GM21526 (cell line): ENCODE data around the gene KAT2B.

Source experiments
- ATAC-seq: cut with Tn5 transposase; IDR thresholded peaks from one replicate; pipeline ENCODE4 v1.9.1; 2021; ENCODE audit warnings: moderate library complexity; ENCODE audit not compliant: unreplicated experiment, low FRiP score

Gene KAT2B

DNA sequence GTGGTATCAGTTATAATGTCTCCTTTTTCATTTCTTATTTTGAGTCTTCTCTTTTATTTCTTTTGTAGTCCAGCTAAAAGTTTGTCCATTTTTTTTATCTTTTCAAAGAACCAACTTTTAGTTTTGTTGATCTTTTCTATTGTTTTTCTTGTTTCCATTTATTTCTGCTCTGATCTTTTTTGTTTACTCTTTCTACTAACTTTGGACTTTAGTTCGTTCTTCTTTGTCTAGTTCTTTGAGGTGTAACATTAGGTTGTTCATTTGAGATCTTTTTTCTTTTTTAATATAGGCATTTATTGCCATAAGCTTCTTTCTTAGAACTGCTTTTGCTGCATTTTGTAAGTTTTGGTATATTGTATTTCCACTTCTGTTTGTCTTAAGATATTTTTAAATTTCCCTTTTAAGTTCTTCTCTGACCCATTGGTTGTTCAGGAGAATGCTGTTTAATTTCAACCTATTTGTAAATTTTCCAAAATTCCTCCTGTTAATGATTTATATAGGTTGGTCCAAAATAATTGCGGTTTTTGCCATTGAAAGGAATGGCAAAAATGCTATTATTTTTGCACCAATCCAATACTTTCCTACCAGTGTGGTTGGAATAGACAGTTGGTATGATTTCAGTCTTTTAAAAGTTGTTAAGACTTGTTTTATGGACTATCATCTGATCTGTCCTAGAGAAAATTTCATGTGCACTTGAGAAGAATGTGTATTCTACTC lies 51.2 kb downstream of the KAT2B start:
- no peak for ATAC-seq

DNA sequence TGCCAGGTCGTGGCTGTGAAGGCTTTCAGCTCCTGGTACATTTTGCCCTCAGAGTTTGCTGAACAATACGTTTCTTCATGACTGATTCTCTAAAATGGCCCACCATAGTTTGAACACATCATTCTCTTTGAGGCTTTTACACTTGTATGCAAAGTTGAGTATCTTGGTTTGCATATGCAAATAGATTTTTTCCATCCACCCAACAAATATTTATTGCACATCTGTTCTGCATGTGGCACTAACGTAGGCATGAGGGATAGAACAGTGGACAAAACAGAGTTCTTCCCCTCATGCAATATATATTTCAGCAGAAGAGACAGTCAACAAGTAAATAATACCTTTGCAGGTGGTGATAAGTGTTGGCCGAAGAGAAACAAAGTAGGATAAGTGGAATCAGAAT lies 55.2 kb downstream of the KAT2B start:
- no peak for ATAC-seq

DNA sequence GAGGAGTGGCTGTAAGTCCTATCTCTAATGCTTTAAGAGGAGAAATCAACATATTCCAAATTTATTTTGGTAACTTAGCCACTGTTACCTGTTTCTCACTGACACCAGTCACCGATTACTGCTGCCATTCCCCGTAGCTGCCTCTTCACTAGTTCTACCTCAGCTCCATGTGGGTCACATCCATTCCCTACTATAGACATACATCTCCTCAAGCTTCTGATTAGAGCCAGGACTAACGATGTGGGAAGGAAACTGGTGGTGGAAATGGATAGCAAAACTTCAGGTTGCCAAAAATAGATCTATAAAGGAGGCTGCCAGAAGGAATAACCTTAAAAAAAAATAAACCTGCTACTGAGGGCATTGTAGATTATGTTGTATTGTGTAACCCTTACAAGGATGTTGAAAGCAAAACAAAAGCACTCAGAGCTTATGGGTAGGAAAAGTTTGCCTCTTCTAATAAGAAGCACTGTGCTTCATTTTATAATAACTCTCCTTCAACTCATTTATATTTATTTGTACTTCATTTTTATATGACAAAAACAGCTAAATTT lies 56.0 kb downstream of the KAT2B start:
- ATAC-seq, result no peak

DNA sequence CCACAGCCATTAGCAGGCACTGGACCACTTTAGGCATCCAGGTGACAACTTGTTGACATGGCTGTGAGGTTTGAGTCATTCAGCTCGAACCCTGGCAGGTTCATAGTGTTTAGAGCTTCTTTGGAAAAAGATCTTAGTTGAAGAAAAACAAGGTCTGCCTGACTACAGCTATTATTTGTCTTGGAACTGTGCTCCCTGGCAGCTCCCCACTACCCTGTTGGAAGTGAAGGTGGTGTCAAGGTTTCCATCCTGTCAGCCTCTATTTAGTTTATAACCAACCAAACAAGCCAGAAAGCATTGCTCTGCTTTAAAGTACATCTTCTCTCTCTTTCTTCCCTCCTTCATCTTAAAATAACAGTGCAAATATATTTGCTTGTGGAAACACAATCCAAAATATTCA lies 56.8 kb downstream of the KAT2B start:
- no peak for ATAC-seq

DNA sequence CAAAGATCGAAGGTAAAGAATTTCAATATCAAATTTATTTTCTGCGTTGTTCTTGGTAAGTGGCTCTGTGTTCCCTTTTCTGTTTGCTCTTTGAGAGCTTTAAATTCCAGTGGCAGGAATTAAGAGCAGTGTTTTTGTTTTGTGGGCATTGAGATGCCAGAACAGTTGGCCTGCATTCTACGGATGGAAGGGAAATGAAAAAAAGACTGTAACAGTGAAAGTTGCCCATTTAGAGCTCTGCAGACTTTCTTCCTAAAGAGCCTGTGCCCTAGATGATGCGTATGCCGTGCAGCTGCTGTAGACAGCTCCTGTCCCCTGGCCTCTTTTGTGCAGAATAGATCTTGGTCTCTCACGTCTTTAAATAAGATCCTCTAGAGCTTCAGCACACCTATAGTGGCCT lies 58.8 kb downstream of the KAT2B start:
- no peak for ATAC-seq

DNA sequence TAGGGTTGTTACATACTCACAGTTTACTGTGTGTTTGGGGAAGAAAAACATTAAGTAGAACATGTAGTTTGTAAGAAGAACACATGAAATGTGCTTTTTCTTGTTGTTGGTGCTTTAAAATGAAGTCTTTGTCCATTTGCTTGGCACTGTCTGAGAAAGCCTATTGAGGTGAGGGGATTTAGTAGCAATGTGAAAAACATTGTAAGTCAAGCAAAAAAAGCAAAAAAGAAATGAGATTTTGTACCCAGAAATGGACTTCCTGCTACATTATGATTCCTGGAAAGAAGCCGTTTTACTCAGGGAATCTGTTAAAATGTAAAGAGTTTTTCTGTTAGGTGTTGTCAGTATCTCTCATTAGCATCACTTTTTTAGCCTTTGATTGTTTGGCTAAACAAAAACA lies 59.9 kb downstream of the KAT2B start:
- no peak for ATAC-seq

DNA sequence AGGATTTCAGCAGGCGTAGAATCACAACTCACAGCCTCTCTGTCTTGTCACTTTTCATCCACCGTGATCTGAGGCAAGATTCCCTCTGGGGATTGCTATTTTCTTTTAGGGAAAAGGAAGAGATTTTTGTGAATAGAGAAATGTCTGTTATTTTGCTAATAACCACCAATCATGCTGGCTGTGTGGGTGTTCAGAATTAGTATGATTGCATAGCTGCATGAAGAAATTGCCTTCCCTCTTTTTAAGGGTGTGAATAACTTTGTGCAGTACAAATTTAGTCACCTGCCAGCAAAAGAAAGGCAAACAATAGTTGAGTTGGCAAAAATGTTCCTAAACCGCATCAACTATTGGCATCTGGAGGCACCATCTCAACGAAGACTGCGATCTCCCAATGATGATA lies 60.8 kb downstream of the KAT2B start:
- ATAC-seq, result no peak

DNA sequence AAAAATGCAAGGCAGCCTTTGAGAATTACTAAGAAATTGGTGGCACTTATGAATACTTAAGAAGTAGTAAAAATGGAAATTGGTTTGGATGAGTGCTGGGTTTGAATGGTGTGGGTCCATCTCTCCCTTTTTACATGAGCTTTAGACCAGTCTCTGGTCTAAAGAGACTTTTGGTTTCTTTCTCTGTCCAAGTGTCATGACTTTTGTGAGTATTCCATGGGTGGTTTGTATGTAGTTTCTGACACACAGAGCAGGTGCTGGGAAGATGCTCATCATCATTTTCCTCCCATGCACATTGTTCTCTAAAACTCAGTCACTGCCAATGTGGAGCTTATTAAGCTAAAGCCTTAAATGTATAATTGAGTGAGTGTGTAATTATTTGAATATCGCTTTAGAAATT lies 63.5 kb downstream of the KAT2B start:
- ATAC-seq, result peak; percentile 21

DNA sequence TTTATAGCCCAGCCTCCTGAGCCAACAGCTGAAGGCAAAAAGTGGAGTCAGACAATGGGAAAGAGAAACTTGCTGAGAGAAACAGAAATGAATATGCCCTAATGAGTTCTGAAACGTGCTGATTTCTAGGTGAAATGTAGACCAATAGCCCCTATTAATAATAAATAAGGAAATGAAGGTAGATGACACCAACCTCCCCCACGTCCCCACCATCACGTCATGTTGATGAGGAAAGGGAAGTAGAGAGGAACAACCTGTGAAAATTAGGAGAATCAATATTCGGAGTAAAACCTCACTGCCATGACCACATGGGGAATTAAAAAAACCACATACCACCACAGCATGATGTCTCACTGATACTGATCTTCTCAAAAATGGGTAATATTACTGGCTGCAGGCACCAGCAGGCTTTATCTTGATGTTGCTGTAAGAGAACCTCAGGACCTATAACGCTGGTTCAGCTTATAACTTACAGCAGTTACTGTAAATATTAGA lies 64.0 kb downstream of the KAT2B start:
- ATAC-seq, result peak; percentile 53

DNA sequence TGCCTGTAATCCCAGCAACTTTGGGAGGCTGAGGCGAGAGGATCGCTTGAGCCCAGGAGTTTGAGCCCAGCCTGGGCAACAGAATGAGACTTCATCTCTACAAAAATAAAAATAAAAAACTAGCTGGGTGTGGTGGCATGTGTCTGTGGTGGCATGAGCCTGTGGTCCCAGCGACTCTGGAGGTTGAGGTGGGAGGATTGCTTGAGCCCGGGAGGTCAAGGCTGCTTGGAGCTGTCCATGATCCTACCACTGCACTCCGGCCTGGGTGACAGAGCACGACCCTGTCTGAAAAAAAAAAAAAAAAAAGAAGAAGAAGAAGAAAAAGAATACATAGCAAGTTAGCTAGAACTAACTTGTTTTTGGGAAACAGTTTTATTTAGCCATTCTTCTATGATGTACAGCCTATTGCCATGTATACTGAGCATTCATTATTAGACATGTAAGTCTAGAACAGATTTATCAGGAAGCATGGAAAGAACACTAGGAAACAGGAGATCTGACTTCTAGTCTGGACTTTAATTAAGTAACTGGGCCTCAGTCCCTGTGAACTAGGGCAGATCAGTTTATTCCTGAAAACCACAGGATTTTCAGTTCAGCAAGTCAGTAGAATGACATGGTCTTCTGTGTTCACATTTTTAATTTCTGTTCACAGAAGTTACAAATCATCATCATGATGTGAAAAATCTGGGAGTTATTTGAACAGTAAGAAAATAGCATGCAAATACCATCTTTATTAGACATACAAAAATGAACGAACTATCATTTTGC lies 65.5 kb downstream of the KAT2B start:
- no peak for ATAC-seq

DNA sequence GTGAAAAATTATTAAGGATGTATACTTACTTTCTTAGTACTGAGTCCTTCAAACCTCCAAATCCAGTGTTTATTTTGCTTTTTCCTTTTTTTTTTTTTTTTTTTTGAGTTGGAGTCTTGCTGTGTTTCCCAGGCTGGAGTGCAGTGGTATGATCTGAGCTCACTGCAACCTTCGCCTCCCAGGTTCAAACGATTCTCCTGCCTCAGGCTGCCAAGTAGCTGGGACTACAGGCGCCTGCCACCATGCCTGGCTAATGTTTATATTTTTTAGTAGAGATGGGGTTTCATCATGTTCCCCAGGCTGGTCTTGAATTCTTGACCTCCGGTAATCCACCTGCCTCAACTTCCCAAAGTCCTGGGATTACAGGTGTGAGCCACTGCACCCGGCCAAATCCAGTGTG lies 67.5 kb downstream of the KAT2B start:
- ATAC-seq, result no peak

DNA sequence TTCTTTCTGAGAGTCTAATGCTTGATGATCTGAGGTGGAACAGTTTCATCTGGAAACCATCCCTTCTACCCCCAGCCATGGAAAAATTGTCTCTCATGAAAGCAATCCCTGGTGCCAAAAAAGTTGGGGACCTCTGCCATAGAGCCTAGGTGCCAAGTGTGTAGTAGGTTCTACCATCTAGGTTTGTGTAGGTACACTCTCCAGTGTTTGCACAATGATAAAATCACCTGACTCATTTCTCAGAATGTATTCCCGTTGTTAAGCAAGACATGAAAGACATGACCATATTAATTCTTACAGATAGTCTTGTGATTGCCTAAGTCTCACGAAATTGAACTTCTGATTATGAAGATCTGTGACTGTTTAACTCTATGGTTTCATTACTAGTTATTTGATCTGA lies 68.6 kb downstream of the KAT2B start:
- ATAC-seq, result no peak

DNA sequence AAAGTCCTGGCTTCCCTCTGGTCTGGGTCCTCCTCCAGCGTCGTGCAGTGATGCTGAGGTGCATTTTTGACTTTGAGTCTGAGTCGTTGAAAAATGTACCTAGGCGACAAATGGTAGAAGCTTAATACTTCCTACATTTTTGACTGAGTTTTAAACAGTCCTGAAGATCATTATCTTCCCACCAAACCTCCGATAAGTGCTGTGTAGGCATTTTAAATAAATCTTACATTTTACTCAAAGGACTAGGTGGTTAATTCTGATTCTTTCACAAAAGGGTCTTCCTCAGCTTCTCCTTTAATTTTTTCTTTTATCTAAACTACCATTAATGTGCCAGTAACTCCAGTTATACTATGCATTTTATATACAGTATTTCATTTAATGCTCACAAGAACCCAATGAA lies 70.6 kb downstream of the KAT2B start:
- no peak for ATAC-seq

DNA sequence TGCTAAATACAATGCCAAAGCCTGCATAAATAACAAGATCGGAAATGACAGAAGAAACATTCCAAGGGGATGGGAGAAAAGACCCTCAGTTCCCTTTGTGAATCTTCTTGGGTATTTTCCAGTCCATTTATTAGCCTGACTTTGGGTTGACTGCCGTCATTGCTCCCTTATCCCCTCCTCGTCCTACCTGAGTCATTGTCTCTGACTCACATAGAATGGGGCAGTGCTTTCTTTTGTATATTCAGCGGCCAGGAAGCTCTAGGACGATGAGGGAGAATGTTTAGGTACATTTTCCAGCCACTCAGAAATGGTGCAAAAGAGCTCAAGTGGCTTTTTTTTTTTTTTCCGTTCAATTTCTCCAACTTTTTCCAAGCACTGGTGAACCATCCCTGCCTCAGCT lies 71.6 kb downstream of the KAT2B start:
- ATAC-seq, result no peak

DNA sequence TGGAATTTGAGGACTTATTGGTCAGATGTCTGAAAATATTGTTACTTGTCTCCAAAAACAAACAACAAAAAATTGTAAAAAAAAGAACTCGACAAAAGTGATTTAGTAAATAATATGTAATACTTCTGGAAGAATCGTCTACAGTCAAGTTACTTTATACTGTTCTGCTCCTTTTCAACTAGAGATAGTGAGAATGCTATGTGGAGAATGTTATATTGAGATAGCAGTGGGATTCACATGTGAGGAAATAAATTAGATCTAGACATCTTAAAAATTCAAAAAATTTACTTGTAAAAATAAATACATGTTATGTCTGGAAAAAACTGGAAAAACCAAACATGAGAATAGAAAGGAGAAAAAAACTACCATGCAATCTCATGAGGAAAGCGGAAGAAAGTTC lies 80.8 kb downstream of the KAT2B start:
- ATAC-seq, result no peak

DNA sequence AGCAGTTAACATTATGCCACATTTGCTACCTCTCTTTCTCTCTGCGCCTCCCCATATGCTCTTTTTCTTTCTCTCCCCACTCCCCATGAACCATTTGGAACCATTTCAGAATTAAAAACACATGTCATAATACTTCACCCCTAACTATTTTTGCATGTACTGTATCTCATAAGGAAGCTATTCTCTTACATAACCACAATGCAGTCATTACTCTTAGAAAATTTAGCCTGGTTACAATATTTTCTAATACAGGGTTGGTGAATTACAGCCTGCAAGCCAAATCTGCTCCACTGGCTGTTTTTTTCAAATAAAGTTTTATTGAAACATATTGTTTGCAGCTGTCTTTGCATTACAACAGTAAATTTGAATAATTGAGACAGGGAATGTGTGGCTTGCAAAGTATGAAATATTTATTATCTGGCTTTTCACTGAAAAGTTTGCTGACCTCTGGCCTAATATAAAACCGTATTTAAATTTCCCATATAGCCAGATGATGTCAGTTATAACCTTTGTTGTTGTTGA lies 82.9 kb downstream of the KAT2B start:
- no peak for ATAC-seq

DNA sequence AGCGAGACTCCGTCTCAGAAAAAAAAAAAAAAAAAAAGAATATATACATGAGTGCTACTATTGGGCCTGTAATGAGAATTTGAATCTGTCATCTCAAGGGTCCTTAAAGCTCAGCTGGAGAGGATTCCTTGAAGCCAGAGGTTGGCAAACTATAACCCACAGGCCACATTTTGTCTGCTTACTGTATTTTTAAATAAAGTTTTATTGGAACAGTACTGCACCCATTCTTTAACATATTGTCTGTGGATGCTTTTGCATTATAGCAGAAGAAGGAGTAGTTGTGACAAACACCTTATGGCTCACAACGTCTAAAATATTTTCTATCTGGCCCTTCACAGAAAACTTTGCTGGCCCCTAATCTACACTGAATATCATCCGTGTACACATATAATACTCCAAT lies 85.0 kb downstream of the KAT2B start:
- no peak for ATAC-seq

DNA sequence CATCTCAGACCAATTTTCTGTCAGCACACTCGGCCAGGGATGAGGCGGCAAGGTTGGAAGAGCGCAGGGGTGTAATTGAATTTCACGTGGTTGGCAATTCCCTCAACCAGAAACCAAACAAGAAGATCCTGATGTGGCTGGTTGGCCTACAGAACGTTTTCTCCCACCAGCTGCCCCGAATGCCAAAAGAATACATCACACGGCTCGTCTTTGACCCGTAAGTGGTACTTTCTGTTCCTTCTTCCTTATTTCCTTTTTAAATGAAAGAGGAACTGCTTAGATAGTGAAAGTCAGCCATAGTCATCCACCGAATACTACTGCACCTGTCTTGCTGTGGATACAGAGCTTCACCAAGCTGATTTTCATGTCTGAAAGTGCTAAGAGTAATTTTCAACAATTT lies 85.7 kb downstream of the KAT2B start:
- ATAC-seq, result peak; percentile 100

DNA sequence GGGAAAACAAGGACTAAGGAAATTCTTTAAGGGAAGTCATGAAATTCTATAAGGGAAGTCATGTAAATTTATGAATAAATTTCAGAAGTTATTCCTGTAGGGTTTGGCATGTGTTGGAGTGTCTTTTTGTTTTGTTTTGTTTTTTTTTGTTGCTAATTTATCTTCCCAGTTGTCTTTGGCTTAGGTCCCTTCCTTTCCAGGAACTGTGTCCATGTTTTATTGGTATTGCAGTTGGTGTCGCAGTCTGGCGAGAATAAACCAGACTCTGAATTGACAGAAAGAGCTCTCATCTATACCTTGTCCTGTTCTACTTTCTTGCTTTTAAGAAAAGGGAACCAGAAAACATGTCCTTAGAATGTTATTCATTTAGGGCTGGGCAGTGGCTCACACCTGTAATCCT lies 88.1 kb downstream of the KAT2B start:
- no peak for ATAC-seq

DNA sequence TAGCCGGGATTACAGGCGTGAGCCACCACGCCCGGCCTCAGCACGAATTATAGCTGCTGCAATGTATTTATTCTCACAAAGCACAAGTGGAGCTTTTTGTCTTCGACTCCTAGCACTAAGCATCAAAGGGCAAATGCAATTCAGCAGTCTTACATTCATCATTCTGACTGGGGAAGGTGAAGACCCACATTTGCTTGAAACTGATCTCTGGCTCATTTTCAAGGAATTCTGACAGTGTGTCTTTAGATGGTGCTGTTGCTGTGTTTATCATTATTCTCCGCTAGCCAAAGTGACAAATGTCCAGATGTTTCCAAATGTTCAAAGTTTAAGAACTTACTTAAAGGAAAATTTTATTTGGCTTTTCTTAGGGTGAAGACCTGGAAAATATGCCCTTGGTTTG lies 89.9 kb downstream of the KAT2B start:
- no peak for ATAC-seq

DNA sequence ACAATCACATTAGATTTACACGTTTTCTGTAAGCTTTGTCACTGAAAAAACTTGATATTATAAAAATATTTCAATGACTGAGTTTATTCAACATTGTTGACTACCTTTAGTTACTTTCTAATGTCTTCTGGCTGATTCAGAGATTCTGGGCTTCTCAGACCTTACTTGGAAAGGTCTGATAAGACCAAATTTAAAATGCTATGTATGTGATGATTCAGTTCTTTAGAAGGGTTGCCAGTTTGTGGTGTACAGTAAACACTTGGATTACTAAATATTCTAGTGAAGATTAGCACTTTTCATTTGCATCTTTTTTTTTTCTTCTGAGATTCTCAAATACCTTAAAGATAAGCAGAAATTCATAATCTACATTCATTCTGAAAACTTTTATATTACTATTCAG lies 96.0 kb downstream of the KAT2B start:
- no peak for ATAC-seq

DNA sequence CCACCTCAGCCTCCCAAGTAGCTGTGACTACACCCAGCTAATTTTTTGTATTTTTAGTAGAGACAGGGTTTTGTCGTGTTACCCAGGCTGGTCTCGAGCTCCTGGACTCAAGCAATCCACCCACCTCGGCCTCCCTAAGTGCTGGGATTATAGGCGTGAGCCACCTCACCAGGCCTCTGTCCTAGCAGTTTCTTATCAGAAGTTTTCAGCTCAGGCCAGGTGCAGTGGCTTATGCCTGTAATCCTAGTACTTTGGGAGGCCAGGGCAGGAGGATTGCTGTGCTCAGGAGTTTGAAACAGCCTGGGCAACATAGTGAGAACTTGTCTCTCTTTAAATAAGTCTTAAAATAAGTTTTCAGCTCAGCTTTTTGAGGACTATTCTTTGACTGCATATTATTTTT lies 97.4 kb downstream of the KAT2B start:
- no peak for ATAC-seq
